HG02623 (cell line): ENCODE results near the gene NWD2.
A peak's percentile ranks its signal among the peaks of the same experiment; 100 is the strongest.

Experiments
- ATAC-seq: cut with Tn5 transposase; IDR thresholded peaks from one replicate; pipeline ENCODE4 v1.9.1; 2021; ENCODE audit warnings: moderate library complexity; ENCODE audit not compliant: unreplicated experiment

Gene NWD2

GRCh38 chr4:37299468-37299867 is 54.9 kb downstream of the NWD2 start:
- no peak for ATAC-seq

GRCh38 chr4:37304612-37305011 is 60.1 kb downstream of the NWD2 start:
- ATAC-seq, result no peak

- ATAC-seq, result no peak
Observed at GRCh38 chr4:37305984-37306383, 61.4 kb downstream of the NWD2 start.

- no peak for ATAC-seq
Observed at GRCh38 chr4:37317104-37317643, 72.6 kb downstream of the NWD2 start.

- ATAC-seq, result no peak
Observed at GRCh38 chr4:37320513-37321235, 76.1 kb downstream of the NWD2 start.

GRCh38 chr4:37322122-37322521 is 77.6 kb downstream of the NWD2 start:
- no peak for ATAC-seq

- ATAC-seq, result no peak
Observed at GRCh38 chr4:37324546-37324945, 80.0 kb downstream of the NWD2 start.

- ATAC-seq, result no peak
Observed at GRCh38 chr4:37326852-37327251, 82.3 kb downstream of the NWD2 start.

GRCh38 chr4:37338972-37339371 is 94.4 kb downstream of the NWD2 start:
- no peak for ATAC-seq

- no peak for ATAC-seq
Observed at GRCh38 chr4:37358748-37359147, 114.2 kb downstream of the NWD2 start.

GRCh38 chr4:37359261-37359660 is 114.7 kb downstream of the NWD2 start:
- no peak for ATAC-seq

- ATAC-seq, result no peak
Observed at GRCh38 chr4:37365888-37366287, 121.3 kb downstream of the NWD2 start.

- no peak for ATAC-seq
Observed at GRCh38 chr4:37367901-37368300, 123.4 kb downstream of the NWD2 start.

GRCh38 chr4:37370052-37370451 is 125.5 kb downstream of the NWD2 start:
- no peak for ATAC-seq

- no peak for ATAC-seq
Observed at GRCh38 chr4:37381040-37381668, 136.6 kb downstream of the NWD2 start.

GRCh38 chr4:37383579-37384229 is 139.2 kb downstream of the NWD2 start:
- ATAC-seq, result no peak

GRCh38 chr4:37385424-37385823 is 140.9 kb downstream of the NWD2 start:
- no peak for ATAC-seq

- ATAC-seq, result no peak
Observed at GRCh38 chr4:37388681-37389365, 144.3 kb downstream of the NWD2 start.

- ATAC-seq, result no peak
Observed at GRCh38 chr4:37389366-37389765, 144.8 kb downstream of the NWD2 start.

- ATAC-seq, result peak; percentile 76
Observed at GRCh38 chr4:37389967-37390580, 145.5 kb downstream of the NWD2 start.
